Astrocyte (in vitro differentiated cells and primary cell): Measurements from ENCODE around the gene DFFB. TPM values are rescaled to one million over a fixed set of nuclear protein-coding genes. Genes with fewer than 3 reads are reported as not detected.

Source experiments
- DNase-seq: peaks from one replicate; pipeline ENCODE4 v3.0.0-alpha.2; 2010; ENCODE audit warnings: low read depth
- FAIRE-seq: peaks from 2 replicates; lab custom pipeline; 2011; peaks lifted over from hg19 to GRCh38; lab: Jason Lieb, UNC
- H2AFZ ChIP-seq: 2 replicates; pipeline ENCODE4 v1.6.0; 2012; ENCODE audit warnings: low read depth, low read length, inconsistent platforms
- H3K27ac ChIP-seq: 2 replicates; pipeline ENCODE4 v1.5.1; 2011; ENCODE audit warnings: low read depth, low read length, inconsistent platforms
- H3K27me3 ChIP-seq: 2 replicates; pipeline ENCODE4 v1.6.0; 2011; ENCODE audit warnings: low read length, inconsistent platforms; ENCODE audit not compliant: insufficient read depth
- H3K36me3 ChIP-seq: 2 replicates; pipeline ENCODE4 v1.5.1; 2011; ENCODE audit warnings: low read length, inconsistent platforms; ENCODE audit not compliant: insufficient read depth
- H3K4me1 ChIP-seq: 2 replicates; pipeline ENCODE4 v1.5.1; 2011; ENCODE audit warnings: low read length, inconsistent platforms; ENCODE audit not compliant: insufficient read depth
- H3K4me2 ChIP-seq: 2 replicates; pipeline ENCODE4 v1.6.0; 2012; ENCODE audit warnings: low read length, inconsistent platforms
- H3K4me3 ChIP-seq: 2 replicates; pipeline ENCODE4 v1.5.1; 2011; ENCODE audit warnings: low read depth, mild to moderate bottlenecking, low read length, inconsistent platforms; ENCODE audit not compliant: insufficient read depth
- H3K79me2 ChIP-seq: 2 replicates; pipeline ENCODE4 v1.6.0; 2012; ENCODE audit warnings: mild to moderate bottlenecking, low read length, inconsistent platforms; ENCODE audit not compliant: insufficient read depth
- H3K9ac ChIP-seq: 2 replicates; pipeline ENCODE4 v1.6.0; 2012; ENCODE audit warnings: mild to moderate bottlenecking, low read length, inconsistent platforms
- H3K9me3 ChIP-seq: 2 replicates; pipeline ENCODE4 v1.5.1; 2012; ENCODE audit warnings: low read depth, mild to moderate bottlenecking, low read length, inconsistent platforms; ENCODE audit not compliant: insufficient read depth
- H4K20me1 ChIP-seq: 2 replicates; pipeline ENCODE4 v1.6.0; 2012; ENCODE audit warnings: low read length, inconsistent platforms; ENCODE audit not compliant: insufficient read depth
- H3K27ac Mint-ChIP-seq: one replicate; pipeline ENCODE4 v1.8.0; 2021; ENCODE audit warnings: mild to moderate bottlenecking, mixed read lengths; ENCODE audit not compliant: unreplicated experiment
- H3K27me3 Mint-ChIP-seq: one replicate; pipeline ENCODE4 v1.8.0; 2021; ENCODE audit warnings: low read depth, mixed read lengths; ENCODE audit not compliant: unreplicated experiment
- H3K36me3 Mint-ChIP-seq: one replicate; pipeline ENCODE4 v1.8.0; 2021; ENCODE audit warnings: low read depth, mixed read lengths; ENCODE audit not compliant: unreplicated experiment
- H3K4me1 Mint-ChIP-seq: one replicate; pipeline ENCODE4 v1.8.0; 2021; ENCODE audit warnings: low read depth, mixed read lengths; ENCODE audit not compliant: unreplicated experiment
- H3K4me3 Mint-ChIP-seq: one replicate; pipeline ENCODE4 v1.8.0; 2021; ENCODE audit warnings: mild to moderate bottlenecking, moderate library complexity, mixed read lengths; ENCODE audit not compliant: unreplicated experiment
- H3K9me3 Mint-ChIP-seq: one replicate; pipeline ENCODE4 v1.8.0; 2021; ENCODE audit warnings: mild to moderate bottlenecking, mixed read lengths; ENCODE audit not compliant: unreplicated experiment
- CTCF ChIP-seq: IDR thresholded peaks from 2 replicates; pipeline ENCODE4 v1.5.1; 2011; ENCODE audit warnings: low read depth, mild to moderate bottlenecking, inconsistent platforms, low read length, moderate library complexity; ENCODE audit not compliant: insufficient read depth
- EZH2 ChIP-seq: IDR thresholded peaks from 2 replicates; pipeline ENCODE4 v1.6.1; 2012; ENCODE audit warnings: mild to moderate bottlenecking, low read length, inconsistent platforms; ENCODE audit not compliant: insufficient read depth
- total RNA-seq: library from RNA; stranded (reverse); gene quantifications from 2 replicates; pipeline ENCODE4 v1.2.1, GENCODE V29; 2021

The DFFB gene
- total RNA-seq, 1 donor from 2014 or later: 7.4 TPM

- Histone ChIP-seq H3K36me3 (peaks cover 12% of the 10 kb centered on the region), H4K20me1 (no peaks in the 10 kb centered on the region), H3K4me1 (no peaks in the 10 kb centered on the region), H3K27me3 (no peaks in the 10 kb centered on the region), H3K4me2 (no peak overlapping the region), H3K4me3 (no peak overlapping the region), H3K9me3 (no peaks in the 10 kb centered on the region), H3K79me2 (no peaks in the 10 kb centered on the region), H3K27ac (no peak overlapping the region), H2AFZ (no peak overlapping the region), H3K9ac (no peak overlapping the region)
- Mint-ChIP-seq H3K9me3 (peaks cover 13% of the 10 kb centered on the region), H3K4me1 (no peaks in the 10 kb centered on the region), H3K27me3 (no peaks in the 10 kb centered on the region), H3K36me3 (peaks cover 34% of the 10 kb centered on the region), H3K27ac (no peak overlapping the region), H3K4me3 (no peak overlapping the region)
- FAIRE-seq: no peak
- TF ChIP-seq CTCF: no peak
- no peak for TF ChIP-seq EZH2
- DNase-seq: no peak
These were observed 26.1 kb downstream of the DFFB start for GRCh38 chr1:3883194-3883925.

GRCh38 chr1:3884966-3885365 is 27.7 kb downstream of the DFFB start:
- H3K9me3 Mint-ChIP-seq: peaks cover 2% of the 10 kb centered on the region
- no peaks in the 10 kb centered on the region for H3K9me3 ChIP-seq

More at GRCh38 chr1:3884966-3885365, 27.7 kb downstream of the DFFB start:
- no peaks in the 10 kb centered on the region for H3K27me3 Mint-ChIP-seq
- FAIRE-seq: no peak
- H3K36me3 Mint-ChIP-seq: peaks cover 19% of the 10 kb centered on the region
- Histone ChIP-seq H3K79me2 (no peaks in the 10 kb centered on the region), H3K27me3 (no peaks in the 10 kb centered on the region), H3K4me2 (no peak overlapping the region), H3K4me3 (no peak overlapping the region), H2AFZ (no peak overlapping the region), H3K4me1 (no peaks in the 10 kb centered on the region), H3K27ac (no peak overlapping the region), H4K20me1 (no peaks in the 10 kb centered on the region), H3K9ac (no peak overlapping the region), H3K36me3 (peaks cover 16% of the 10 kb centered on the region)
- TF ChIP-seq EZH2 (no peak), CTCF (no peak)
- H3K27ac Mint-ChIP-seq: no peak overlapping the region
- H3K4me1 Mint-ChIP-seq: no peaks in the 10 kb centered on the region
- H3K4me3 Mint-ChIP-seq: no peak overlapping the region
- DNase-seq: no peak
